ENCODE data around the gene ONECUT1. TPM values are rescaled to one million over a fixed set of nuclear protein-coding genes. Genes with fewer than 3 reads are reported as not detected.
"Not testable (repeated sequence)": the region's sequence is repeated elsewhere in the genome, so short reads cannot be mapped to it uniquely, and the experiment has no call there.

Gene ONECUT1
- total RNA-seq, 1 donor from 2014 or later, result 0.32 TPM

- no peak overlapping the region for H3K27ac Mint-ChIP-seq (ENCODE audit: unreplicated experiment)
- peaks cover 5% of the 10 kb centered on the region for H3K4me1 Mint-ChIP-seq (ENCODE audit: low read depth, unreplicated experiment)
- Histone ChIP-seq H4K20me1 (ENCODE audit: insufficient read depth, low read length) (no peaks in the 10 kb centered on the region), H3K79me2 (ENCODE audit: insufficient read depth, low read length) (no peaks in the 10 kb centered on the region), H3K9me3 (ENCODE audit: insufficient read depth, low read depth, low read length) (no peaks in the 10 kb centered on the region), H2AFZ (ENCODE audit: low read depth, low read length) (no peak overlapping the region), H3K4me2 (ENCODE audit: low read length) (no peak overlapping the region), H3K27ac (ENCODE audit: low read depth, low read length) (no peak overlapping the region), H3K36me3 (ENCODE audit: insufficient read depth, low read length) (no peaks in the 10 kb centered on the region), H3K4me3 (ENCODE audit: insufficient read depth, low read depth, low read length) (no peak overlapping the region), H3K9ac (ENCODE audit: low read length) (no peak overlapping the region), H3K4me1 (ENCODE audit: insufficient read depth, low read length) (no peaks in the 10 kb centered on the region), H3K27me3 (ENCODE audit: insufficient read depth, low read length) (no peaks in the 10 kb centered on the region)
- H3K36me3 Mint-ChIP-seq (ENCODE audit: low read depth, unreplicated experiment), result no peaks in the 10 kb centered on the region
- no peak overlapping the region for H3K4me3 Mint-ChIP-seq (ENCODE audit: unreplicated experiment)
- TF ChIP-seq EZH2 (IDR thresholded peaks at IDR 0.05; ENCODE audit: insufficient read depth, low read length) (no peak), CTCF (IDR thresholded peaks at IDR 0.05; ENCODE audit: insufficient read depth, low read depth, low read length) (no peak)
- peaks cover 4% of the 10 kb centered on the region for H3K9me3 Mint-ChIP-seq (ENCODE audit: unreplicated experiment)
- DNase-seq (ENCODE audit: low read depth) (no peak), FAIRE-seq (no peak)
- H3K27me3 Mint-ChIP-seq (ENCODE audit: low read depth, unreplicated experiment), result peaks cover 9% of the 10 kb centered on the region
Measured at GRCh38 chr15:52822475-52822874, 32.3 kb upstream of the ONECUT1 start.

GRCh38 chr15:52819253-52819652 lies 29.1 kb upstream of the ONECUT1 start:
- H3K36me3 Mint-ChIP-seq (ENCODE audit: low read depth, unreplicated experiment), result no peaks in the 10 kb centered on the region
- peaks cover 13% of the 10 kb centered on the region for H3K9me3 Mint-ChIP-seq (ENCODE audit: unreplicated experiment)
- H2AFZ ChIP-seq (ENCODE audit: low read depth, low read length), result no peak overlapping the region
- H3K4me3 Mint-ChIP-seq (ENCODE audit: unreplicated experiment), result no peak overlapping the region
- peaks cover 3% of the 10 kb centered on the region for H3K27me3 ChIP-seq (ENCODE audit: insufficient read depth, low read length)
- H4K20me1 ChIP-seq (ENCODE audit: insufficient read depth, low read length), result no peaks in the 10 kb centered on the region
- H3K27me3 Mint-ChIP-seq (ENCODE audit: low read depth, unreplicated experiment), result peaks cover 14% of the 10 kb centered on the region
- no peak overlapping the region for H3K4me3 ChIP-seq (ENCODE audit: insufficient read depth, low read depth, low read length)
- peaks cover 5% of the 10 kb centered on the region for H3K4me1 Mint-ChIP-seq (ENCODE audit: low read depth, unreplicated experiment)
- no peak for DNase-seq (ENCODE audit: low read depth)
- no peak for FAIRE-seq
- H3K9ac ChIP-seq (ENCODE audit: low read length), result no peak overlapping the region
- no peaks in the 10 kb centered on the region for H3K9me3 ChIP-seq (ENCODE audit: insufficient read depth, low read depth, low read length)
- no peak overlapping the region for H3K27ac Mint-ChIP-seq (ENCODE audit: unreplicated experiment)
- H3K36me3 ChIP-seq (ENCODE audit: insufficient read depth, low read length), result no peaks in the 10 kb centered on the region
- H3K79me2 ChIP-seq (ENCODE audit: insufficient read depth, low read length), result no peaks in the 10 kb centered on the region
- no peak for TF ChIP-seq CTCF (IDR thresholded peaks at IDR 0.05; ENCODE audit: insufficient read depth, low read depth, low read length)
- TF ChIP-seq EZH2 (IDR thresholded peaks at IDR 0.05; ENCODE audit: insufficient read depth, low read length), result no peak
- H3K4me1 ChIP-seq (ENCODE audit: insufficient read depth, low read length), result no peaks in the 10 kb centered on the region
- no peak overlapping the region for H3K4me2 ChIP-seq (ENCODE audit: low read length)
- H3K27ac ChIP-seq (ENCODE audit: low read depth, low read length), result no peak overlapping the region

GRCh38 chr15:52815899-52816298 lies 25.8 kb upstream of the ONECUT1 start:
- H3K4me3 Mint-ChIP-seq (ENCODE audit: unreplicated experiment); H3K36me3 ChIP-seq (ENCODE audit: insufficient read depth, low read length); H3K4me2 ChIP-seq (ENCODE audit: low read length); FAIRE-seq; H4K20me1 ChIP-seq (ENCODE audit: insufficient read depth, low read length); H3K9me3 ChIP-seq (ENCODE audit: insufficient read depth, low read depth, low read length); H3K79me2 ChIP-seq (ENCODE audit: insufficient read depth, low read length); H3K4me1 ChIP-seq (ENCODE audit: insufficient read depth, low read length); H3K27me3 ChIP-seq (ENCODE audit: insufficient read depth, low read length); H3K36me3 Mint-ChIP-seq (ENCODE audit: low read depth, unreplicated experiment); H3K27ac Mint-ChIP-seq (ENCODE audit: unreplicated experiment); H3K27ac ChIP-seq (ENCODE audit: low read depth, low read length); H3K9ac ChIP-seq (ENCODE audit: low read length); DNase-seq (ENCODE audit: low read depth); H2AFZ ChIP-seq (ENCODE audit: low read depth, low read length); H3K4me3 ChIP-seq (ENCODE audit: insufficient read depth, low read depth, low read length); H3K4me1 Mint-ChIP-seq (ENCODE audit: low read depth, unreplicated experiment): not testable (repeated sequence)
- H3K9me3 Mint-ChIP-seq (ENCODE audit: unreplicated experiment), result peaks cover 11% of the 10 kb centered on the region
- H3K27me3 Mint-ChIP-seq (ENCODE audit: low read depth, unreplicated experiment), result peaks cover 23% of the 10 kb centered on the region
